B cell (primary cell): ENCODE data around the gene TJP3.
"Not testable (repeated sequence)": the region's sequence is repeated elsewhere in the genome, so short reads cannot be mapped to it uniquely, and the experiment has no call there.

Experiments used
- CTCF ChIP-seq: fragments of 200-600 bp; IDR thresholded peaks from one replicate; pipeline ENCODE4 v1.8.0; 2022; ENCODE audit warnings: antibody characterized with exemption, mild to moderate bottlenecking
- EZH2 ChIP-seq: IDR thresholded peaks from 2 replicates; pipeline ENCODE4 v1.6.1; 2012; ENCODE audit warnings: borderline replicate concordance, low read depth, mild to moderate bottlenecking, moderate library complexity, low read length; ENCODE audit not compliant: insufficient read depth, poor library complexity, severe bottlenecking

- TF ChIP-seq CTCF, EZH2: not testable (repeated sequence)
Observed at GRCh38 chr19:3758297-3758696, 50.1 kb downstream of the TJP3 start.
